ENCODE data around the gene SPTLC1.
A peak's percentile ranks its signal among the peaks of the same experiment; 100 is the strongest.
"Not testable (repeated sequence)": the region's sequence is repeated elsewhere in the genome, so short reads cannot be mapped to it uniquely, and the experiment has no call there.

Gene SPTLC1

DNA sequence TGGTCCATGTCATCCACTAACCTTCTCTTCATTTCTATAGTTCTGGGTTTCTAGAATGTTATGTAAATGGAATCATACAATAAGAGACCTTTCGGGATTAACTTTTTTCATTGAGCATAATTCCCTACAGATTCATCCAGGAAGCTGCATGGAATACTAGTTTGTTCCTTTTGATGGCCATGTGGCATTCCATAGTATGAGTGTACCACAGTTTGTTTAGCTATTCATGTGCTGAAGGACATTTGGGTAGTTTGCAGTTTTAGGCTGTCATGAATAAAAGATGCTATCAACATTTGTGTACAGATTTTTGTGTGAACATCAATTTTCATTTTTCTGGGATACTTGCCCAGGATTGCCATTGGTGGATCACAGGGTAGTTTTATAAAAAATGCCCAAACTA, 6.8 kb upstream of the SPTLC1 start:
- H3K9me3 ChIP-seq, result no peaks in the 10 kb centered on the region
- H3K36me3 ChIP-seq, result no peaks in the 10 kb centered on the region
- TF ChIP-seq, protein P1, sequence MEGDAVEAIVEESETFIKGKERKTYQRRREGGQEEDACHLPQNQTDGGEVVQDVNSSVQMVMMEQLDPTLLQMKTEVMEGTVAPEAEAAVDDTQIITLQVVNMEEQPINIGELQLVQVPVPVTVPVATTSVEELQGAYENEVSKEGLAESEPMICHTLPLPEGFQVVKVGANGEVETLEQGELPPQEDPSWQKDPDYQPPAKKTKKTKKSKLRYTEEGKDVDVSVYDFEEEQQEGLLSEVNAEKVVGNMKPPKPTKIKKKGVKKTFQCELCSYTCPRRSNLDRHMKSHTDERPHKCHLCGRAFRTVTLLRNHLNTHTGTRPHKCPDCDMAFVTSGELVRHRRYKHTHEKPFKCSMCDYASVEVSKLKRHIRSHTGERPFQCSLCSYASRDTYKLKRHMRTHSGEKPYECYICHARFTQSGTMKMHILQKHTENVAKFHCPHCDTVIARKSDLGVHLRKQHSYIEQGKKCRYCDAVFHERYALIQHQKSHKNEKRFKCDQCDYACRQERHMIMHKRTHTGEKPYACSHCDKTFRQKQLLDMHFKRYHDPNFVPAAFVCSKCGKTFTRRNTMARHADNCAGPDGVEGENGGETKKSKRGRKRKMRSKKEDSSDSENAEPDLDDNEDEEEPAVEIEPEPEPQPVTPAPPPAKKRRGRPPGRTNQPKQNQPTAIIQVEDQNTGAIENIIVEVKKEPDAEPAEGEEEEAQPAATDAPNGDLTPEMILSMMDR (IDR thresholded peaks at IDR 0.05), result no peak
- no peak overlapping the region for H3K4me3 ChIP-seq (ENCODE audit: low read depth in 1 of 2, low read length in 1 of 2)
- no peak overlapping the region for H3K27ac ChIP-seq
- peaks cover 44 to 46% of the 10 kb centered on the region in 2 experiments for H3K4me1 ChIP-seq (ENCODE audit: control insufficient read depth in 1 of 2, insufficient read depth in 1 of 2, low read depth in 1 of 2, low read length in 1 of 2)
- H3K27me3 ChIP-seq, result no peaks in the 10 kb centered on the region

DNA sequence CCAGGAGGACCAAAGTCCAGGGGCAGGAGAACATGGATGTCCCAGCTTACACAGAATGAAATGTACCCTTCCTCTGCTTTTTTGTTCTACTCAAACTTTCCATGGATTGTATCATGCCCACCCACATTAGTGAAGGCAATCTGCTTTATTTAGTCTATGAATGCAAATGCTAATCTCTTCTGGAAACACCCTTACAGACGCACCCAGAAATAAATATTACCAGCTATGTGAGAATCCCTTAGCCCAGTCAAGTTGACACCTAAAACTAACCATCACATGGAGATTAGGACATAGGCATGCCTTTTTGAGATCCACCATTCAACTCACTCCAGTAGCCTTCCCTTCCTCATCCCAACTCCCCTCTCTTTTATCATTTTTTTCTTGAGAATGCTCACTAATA, 6.1 kb upstream of the SPTLC1 start:
- no peaks in the 10 kb centered on the region for H3K9me3 ChIP-seq
- H3K27ac ChIP-seq, result peak overlapping the region; percentile 89
- TF ChIP-seq, protein P1 (IDR thresholded peaks at IDR 0.05), result no peak
- H3K4me3 ChIP-seq (ENCODE audit: low read depth in 1 of 2, low read length in 1 of 2), result peak overlapping the region in 1 of 2 experiments; percentile 53
- no peaks in the 10 kb centered on the region for H3K36me3 ChIP-seq
- H3K4me1 ChIP-seq (ENCODE audit: control insufficient read depth in 1 of 2, insufficient read depth in 1 of 2, low read depth in 1 of 2, low read length in 1 of 2), result peaks cover 49 to 52% of the 10 kb centered on the region in 2 experiments
- no peaks in the 10 kb centered on the region for H3K27me3 ChIP-seq

DNA sequence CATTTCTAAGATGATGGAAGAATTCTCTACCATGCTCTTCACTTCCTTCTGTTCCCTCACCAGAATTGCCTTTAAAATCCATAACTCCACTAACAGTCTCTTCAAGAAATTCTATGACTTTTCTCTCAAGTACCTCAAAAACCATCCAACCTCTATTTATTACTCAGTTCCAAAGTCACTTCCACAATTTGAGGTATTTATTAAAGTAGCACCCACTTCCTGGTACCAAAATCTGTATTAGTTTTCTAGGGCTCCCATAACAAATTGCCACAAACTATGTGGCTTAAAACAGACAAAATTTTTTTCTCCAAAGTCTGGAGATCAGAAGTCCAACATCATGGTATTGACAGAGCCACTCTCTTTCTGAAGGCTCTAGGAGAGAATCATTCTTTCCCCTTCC, 4.9 kb upstream of the SPTLC1 start:
- Histone ChIP-seq H3K9me3 (no peaks in the 10 kb centered on the region), H3K27me3 (no peaks in the 10 kb centered on the region), H3K4me3 (ENCODE audit: low read depth in 1 of 2, low read length in 1 of 2) (peak overlapping the region; percentile 53 to 58), H3K36me3 (no peaks in the 10 kb centered on the region), H3K27ac (peak overlapping the region; percentile 89), H3K4me1 (ENCODE audit: control insufficient read depth in 1 of 2, insufficient read depth in 1 of 2, low read depth in 1 of 2, low read length in 1 of 2) (peaks cover 57 to 58% of the 10 kb centered on the region in 2 experiments)
- TF ChIP-seq, protein P1 (IDR thresholded peaks at IDR 0.05), result no peak

DNA sequence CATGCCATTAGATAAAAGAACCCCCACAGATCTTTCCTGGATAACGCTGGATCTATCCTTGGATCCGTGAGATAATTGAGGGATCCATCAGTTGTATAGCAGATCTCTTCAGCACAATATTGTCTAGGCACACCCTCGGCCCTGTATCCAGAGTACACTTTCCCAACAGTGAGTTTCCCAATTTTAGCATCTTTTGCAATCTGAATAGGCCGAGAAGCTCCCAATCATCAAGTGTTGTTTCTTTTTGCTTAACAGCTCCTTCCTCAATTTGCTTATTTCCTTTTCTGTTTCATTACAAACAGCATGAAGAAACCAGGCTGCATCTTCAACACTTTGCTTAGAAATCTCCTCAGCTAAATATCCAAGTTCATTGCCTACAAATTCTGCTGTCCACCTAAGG, 4.4 kb upstream of the SPTLC1 start:
- H3K4me3 ChIP-seq (ENCODE audit: low read depth in 1 of 2, low read length in 1 of 2), result peak overlapping the region; percentile 53 to 58
- H3K9me3 ChIP-seq, result no peaks in the 10 kb centered on the region

DNA sequence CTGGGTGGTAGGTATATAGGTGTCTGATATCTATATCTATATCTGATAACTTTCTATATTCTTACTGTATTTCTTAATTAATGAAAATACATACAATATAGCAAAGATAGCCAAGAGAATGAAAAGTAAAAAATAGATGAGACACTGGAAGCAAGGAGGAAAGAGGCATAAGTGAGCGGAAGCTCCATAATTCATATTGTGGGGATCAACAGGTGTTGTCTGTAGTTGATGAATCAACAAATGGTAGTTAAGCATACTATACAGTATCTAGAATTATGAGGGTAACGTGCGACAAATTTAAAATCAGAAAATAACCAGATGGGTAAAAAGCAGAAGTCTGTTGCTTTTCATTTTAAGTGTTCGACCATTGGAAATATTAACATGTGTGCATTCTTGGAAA, 7.1 kb downstream of the SPTLC1 start:
- Histone ChIP-seq H3K4me3 (ENCODE audit: low read depth in 1 of 2, low read length in 1 of 2) (no peak overlapping the region), H3K4me1 (ENCODE audit: control insufficient read depth in 1 of 2, insufficient read depth in 1 of 2, low read depth in 1 of 2, low read length in 1 of 2) (no peaks in the 10 kb centered on the region), H3K27me3 (no peaks in the 10 kb centered on the region), H3K9me3 (no peaks in the 10 kb centered on the region), H3K27ac (no peak overlapping the region), H3K36me3 (peaks cover 48% of the 10 kb centered on the region)
- TF ChIP-seq, protein P1 (IDR thresholded peaks at IDR 0.05), result no peak

More for the DNA sequence above, 4.4 kb upstream of the SPTLC1 start:
- TF ChIP-seq, protein P1 (IDR thresholded peaks at IDR 0.05), result no peak
- no peaks in the 10 kb centered on the region for H3K27me3 ChIP-seq
- H3K27ac ChIP-seq, result peak overlapping the region; percentile 89
- peaks cover 62 to 63% of the 10 kb centered on the region in 2 experiments for H3K4me1 ChIP-seq (ENCODE audit: control insufficient read depth in 1 of 2, insufficient read depth in 1 of 2, low read depth in 1 of 2, low read length in 1 of 2)
- H3K36me3 ChIP-seq, result no peaks in the 10 kb centered on the region

DNA sequence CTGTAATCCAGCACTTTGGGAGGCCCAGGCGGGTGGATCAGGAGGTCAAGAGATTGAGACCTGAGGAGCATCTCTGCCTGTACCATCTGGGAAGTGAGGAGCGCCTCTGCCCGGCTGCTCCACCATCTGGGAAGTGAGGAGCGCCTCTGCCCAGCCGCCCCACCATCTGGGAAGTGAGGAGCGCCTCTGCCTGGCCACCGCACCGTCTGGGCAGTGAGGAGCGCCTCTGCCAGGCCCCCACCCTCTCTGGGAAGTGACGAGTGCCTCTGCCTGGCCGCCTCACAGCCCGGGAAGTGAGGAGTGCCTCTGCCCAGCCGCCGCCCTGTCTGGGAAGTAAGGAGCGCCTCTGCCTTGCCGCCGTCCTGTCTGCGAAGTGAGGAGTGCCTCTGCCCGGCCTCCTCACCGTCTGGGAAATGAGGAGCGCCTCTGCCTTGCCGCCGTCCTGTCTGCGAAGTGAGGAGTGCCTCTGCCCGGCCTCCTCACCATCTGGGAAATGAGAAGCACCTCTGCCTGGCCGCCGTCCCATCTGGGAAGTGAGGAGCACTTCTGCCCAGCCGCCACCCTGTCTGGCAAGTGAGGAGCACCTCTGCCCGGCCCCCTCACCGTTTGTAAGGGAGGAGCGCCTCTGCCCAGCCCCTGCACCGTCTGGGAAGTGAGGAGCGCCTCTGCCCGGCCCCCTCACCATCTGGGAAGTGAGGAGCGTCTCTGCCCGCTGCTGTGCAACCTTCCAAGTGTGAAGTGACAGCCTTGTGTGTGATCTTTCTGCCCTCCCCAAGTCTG, 9.6 kb downstream of the SPTLC1 start:
- not testable (repeated sequence) for H3K4me3 ChIP-seq (ENCODE audit: low read depth in 1 of 2, low read length in 1 of 2); H3K27ac ChIP-seq
- H3K36me3 ChIP-seq, result peaks cover 52% of the 10 kb centered on the region

DNA sequence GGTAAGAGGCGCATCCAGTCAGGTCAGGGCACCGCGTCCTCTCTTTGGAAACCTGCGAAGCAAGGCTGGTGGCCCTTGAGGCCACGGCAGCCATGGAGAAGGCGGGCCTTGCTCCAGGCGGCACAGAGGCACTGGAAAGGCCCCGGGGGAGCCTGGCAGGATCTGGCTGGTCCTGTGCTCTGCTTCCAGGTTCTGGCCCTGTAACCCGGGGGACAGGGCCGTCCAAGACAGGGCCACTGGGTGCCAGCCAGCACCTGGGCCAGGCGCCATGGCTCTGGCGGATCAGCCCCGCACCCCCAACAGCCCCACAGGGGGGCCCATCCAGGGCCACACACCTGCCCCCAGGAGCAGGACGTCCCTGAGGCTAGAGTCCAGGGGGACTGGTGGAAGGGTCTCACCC, 11.6 kb downstream of the SPTLC1 start:
- H3K27ac ChIP-seq; H3K27me3 ChIP-seq; H3K9me3 ChIP-seq; H3K4me1 ChIP-seq (ENCODE audit: control insufficient read depth in 1 of 2, insufficient read depth in 1 of 2, low read depth in 1 of 2, low read length in 1 of 2); H3K4me3 ChIP-seq (ENCODE audit: low read depth in 1 of 2, low read length in 1 of 2): not testable (repeated sequence)
- H3K36me3 ChIP-seq, result peaks cover 56% of the 10 kb centered on the region

More for the DNA sequence above, 9.6 kb downstream of the SPTLC1 start:
- H3K27me3 ChIP-seq; H3K9me3 ChIP-seq; H3K4me1 ChIP-seq (ENCODE audit: control insufficient read depth in 1 of 2, insufficient read depth in 1 of 2, low read depth in 1 of 2, low read length in 1 of 2): not testable (repeated sequence)

All from neutrophil (primary cell).